Common myeloid progenitor, CD34-positive (primary cell): Measurements from ENCODE around the gene PDE4D.
A peak's percentile ranks its signal among the peaks of the same experiment; 100 is the strongest.

ENCODE experiments used
- CTCF ChIA-PET: fragments of 350-600 bp; sonication (Branson Sonifier 250); formaldehyde crosslinking; loops from one replicate; lab custom pipeline; 2021; ENCODE audit warnings: antibody characterized with exemption; lab: Charles Lee
- POLR2A ChIA-PET: fragments of 350-600 bp; sonication (Branson Sonifier 250); formaldehyde crosslinking; loops from one replicate; lab custom pipeline; 2021; ENCODE audit warnings: antibody characterized with exemption; lab: Charles Lee
- DNase-seq, 3 donors: peaks; one replicate each; pipeline versions ENCODE4 v3.0.0 to v3.0.0-alpha.2; 2013
- H3K27ac ChIP-seq, 2 experiments: 1 replicate in 1 of 2; 2 replicates in 1 of 2; pipeline ENCODE4 v1.7.0; 2013; ENCODE audit warnings: inconsistent platforms in 2 of 2, low read length in 2 of 2, mild to moderate bottlenecking in 2 of 2, low read depth in 1 of 2, moderate library complexity in 1 of 2; ENCODE audit not compliant: severe bottlenecking in 2 of 2, insufficient read depth in 1 of 2, poor library complexity in 1 of 2
- H3K27me3 ChIP-seq, 5 experiments: replicated peaks in 2 of 5; 1 replicate in 3 of 5; 2 replicates in 2 of 5; pipeline versions ENCODE4 v1.6.1 to v1.7.0; 2013; ENCODE audit warnings: low read length in 4 of 5, mild to moderate bottlenecking in 2 of 5, moderate library complexity in 2 of 5, inconsistent platforms in 1 of 5; ENCODE audit not compliant: insufficient read depth in 5 of 5, control insufficient read depth in 4 of 5
- H3K36me3 ChIP-seq, 4 experiments: 1 replicate in 2 of 4; 2 replicates in 2 of 4; pipeline versions ENCODE4 v1.6.1 to v1.7.0; 2013; ENCODE audit warnings: low read length in 3 of 4, control low read depth in 1 of 4, mild to moderate bottlenecking in 1 of 4; ENCODE audit not compliant: control insufficient read depth in 4 of 4, insufficient read depth in 4 of 4
- H3K4me1 ChIP-seq, 4 experiments: 1 replicate in 3 of 4; 2 replicates in 1 of 4; pipeline versions ENCODE4 v1.6.1 to v1.7.1; 2013; ENCODE audit warnings: low read length in 3 of 4, mild to moderate bottlenecking in 3 of 4, control low read depth in 1 of 4, inconsistent platforms in 1 of 4, moderate library complexity in 1 of 4; ENCODE audit not compliant: control insufficient read depth in 4 of 4, insufficient read depth in 4 of 4; ENCODE audit errors: control extremely low read depth in 1 of 4
- H3K4me3 ChIP-seq, 7 experiments: 1 replicate in 4 of 7; 2 replicates in 3 of 7; pipeline versions ENCODE4 v1.5.1 to v1.7.0; 2013; ENCODE audit warnings: mild to moderate bottlenecking in 7 of 7, low read length in 6 of 7, moderate library complexity in 6 of 7, inconsistent platforms in 2 of 7, low read depth in 2 of 7, control low read depth in 1 of 7; ENCODE audit not compliant: insufficient read depth in 4 of 7, control insufficient read depth in 1 of 7; ENCODE audit errors: extremely low read depth in 1 of 7
- H3K9me3 ChIP-seq, 5 experiments: 1 replicate in 4 of 5; 2 replicates in 1 of 5; pipeline versions ENCODE4 v1.6.1 to v1.7.1; 2013; ENCODE audit warnings: low read length in 4 of 5, mild to moderate bottlenecking in 2 of 5, inconsistent platforms in 1 of 5, low read depth in 1 of 5, moderate library complexity in 1 of 5; ENCODE audit not compliant: control insufficient read depth in 4 of 5, insufficient read depth in 2 of 5; ENCODE audit errors: control extremely low read depth in 1 of 5
- WGBS: methylation state at CpG from one replicate; pipeline ENCODE4 v1.1.5; 2013; ENCODE audit not compliant: insufficient coverage; 5-methylcytosine and 5-hydroxymethylcytosine counted together

Gene PDE4D

DNA sequence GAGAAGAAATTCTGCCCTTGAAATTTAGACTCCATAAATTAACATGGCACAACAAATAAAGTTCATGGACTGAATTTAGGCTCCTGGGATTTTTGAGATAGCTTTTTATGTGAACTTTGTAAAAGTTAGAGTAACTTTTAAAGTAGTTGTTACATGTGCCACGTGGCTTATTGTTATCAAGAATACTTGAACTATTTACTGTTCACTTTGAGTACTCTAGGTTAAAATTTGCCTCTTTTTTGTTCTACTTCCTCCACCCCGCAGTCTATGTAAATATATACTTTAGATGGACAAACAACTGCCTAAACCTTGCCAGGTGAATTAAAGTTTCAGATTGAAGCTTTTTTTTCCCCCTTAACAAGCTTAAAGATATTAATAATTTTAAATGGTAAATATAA, 852.7 kb downstream of the PDE4D start:
- DNase-seq: no peak
- H3K27me3 ChIP-seq: no peaks in the 10 kb centered on the region
- ChIA-PET POLR2A (interaction anchor here (1.6 kb wide), 1 partner anchor 88 kb away, joined by 8 read pairs; no protein-coding TSS in a partner anchor), CTCF (interaction anchor here (1.3 kb wide), 1 partner anchor 11 kb away, joined by 3 read pairs; no protein-coding TSS in a partner anchor)
- H3K4me1 ChIP-seq: peaks cover 28 to 57% (median 44%) of the 10 kb centered on the region in 4 experiments
- peaks cover 0 to 2% (median 0%) of the 10 kb centered on the region in 4 experiments for H3K36me3 ChIP-seq
- peak overlapping the region in 1 of 2 experiments; percentile 90 for H3K27ac ChIP-seq
- peak overlapping the region in 5 of 7 experiments; percentile 92 to 98 (median 96) for H3K4me3 ChIP-seq
- no CpG with 5 or more reads among the region's 2 CpGs for WGBS
- H3K9me3 ChIP-seq: no peaks in the 10 kb centered on the region

DNA sequence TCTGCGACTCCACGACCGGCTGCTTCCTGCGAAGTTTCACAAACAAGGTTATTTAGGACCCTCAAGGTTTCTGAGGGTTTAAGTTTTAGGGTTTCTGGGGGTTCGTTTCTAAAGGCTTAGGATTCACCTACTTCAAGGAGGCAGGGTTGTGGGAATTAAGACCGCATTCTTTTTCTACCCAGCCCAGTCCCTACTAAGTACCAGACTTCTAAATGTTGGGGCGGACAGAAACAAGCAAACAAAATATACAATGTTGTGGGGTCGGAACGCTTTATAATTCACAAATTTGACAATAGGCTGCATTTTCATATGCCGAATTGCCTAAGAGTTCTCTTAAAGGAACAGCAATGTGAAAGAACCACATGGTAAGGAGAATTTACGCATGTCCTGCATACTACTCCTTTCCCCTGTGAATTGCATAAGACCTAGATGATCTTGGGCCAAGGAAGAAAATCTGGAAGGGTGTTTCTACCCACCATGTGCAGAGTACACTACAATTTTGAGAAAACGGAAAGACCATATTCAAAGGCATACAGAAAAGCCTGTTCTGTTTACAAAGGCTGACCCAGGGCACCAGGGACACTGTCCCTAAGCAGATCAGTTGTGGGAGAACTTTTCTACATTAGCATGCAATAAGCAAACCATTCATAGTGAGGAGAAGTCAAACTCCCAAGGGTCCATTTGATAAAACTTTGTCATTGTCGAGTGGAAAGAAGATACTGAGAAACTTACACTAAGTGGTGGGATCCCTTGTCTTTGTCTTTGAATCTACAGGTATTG, 853.3 kb downstream of the PDE4D start:
- ChIA-PET CTCF (interaction anchor here (1.3 to 1.5 kb wide), 2 partner anchors 11 to 88 kb away, joined by 3 to 5 read pairs; no protein-coding TSS in a partner anchor), POLR2A (interaction anchor here (0.8 to 1.6 kb wide), 3 partner anchors 43 to 88 kb away, joined by 3 to 15 read pairs (median 8); no protein-coding TSS in a partner anchor)
- peaks cover 31 to 63% (median 48%) of the 10 kb centered on the region in 4 experiments for H3K4me1 ChIP-seq
- no peaks in the 10 kb centered on the region for H3K9me3 ChIP-seq
- H3K4me3 ChIP-seq: peak overlapping the region; percentile 80 to 98 (median 94)
- H3K27ac ChIP-seq: peak overlapping the region; percentile 85 to 90
- 0% methylated on average over 6 of the region's 13 CpGs for WGBS
- peak in 2 of 3 donors; percentile 31 to 58 for DNase-seq
- H3K27me3 ChIP-seq: no peaks in the 10 kb centered on the region
- H3K36me3 ChIP-seq: peaks cover 0 to 2% (median 0%) of the 10 kb centered on the region in 4 experiments

DNA sequence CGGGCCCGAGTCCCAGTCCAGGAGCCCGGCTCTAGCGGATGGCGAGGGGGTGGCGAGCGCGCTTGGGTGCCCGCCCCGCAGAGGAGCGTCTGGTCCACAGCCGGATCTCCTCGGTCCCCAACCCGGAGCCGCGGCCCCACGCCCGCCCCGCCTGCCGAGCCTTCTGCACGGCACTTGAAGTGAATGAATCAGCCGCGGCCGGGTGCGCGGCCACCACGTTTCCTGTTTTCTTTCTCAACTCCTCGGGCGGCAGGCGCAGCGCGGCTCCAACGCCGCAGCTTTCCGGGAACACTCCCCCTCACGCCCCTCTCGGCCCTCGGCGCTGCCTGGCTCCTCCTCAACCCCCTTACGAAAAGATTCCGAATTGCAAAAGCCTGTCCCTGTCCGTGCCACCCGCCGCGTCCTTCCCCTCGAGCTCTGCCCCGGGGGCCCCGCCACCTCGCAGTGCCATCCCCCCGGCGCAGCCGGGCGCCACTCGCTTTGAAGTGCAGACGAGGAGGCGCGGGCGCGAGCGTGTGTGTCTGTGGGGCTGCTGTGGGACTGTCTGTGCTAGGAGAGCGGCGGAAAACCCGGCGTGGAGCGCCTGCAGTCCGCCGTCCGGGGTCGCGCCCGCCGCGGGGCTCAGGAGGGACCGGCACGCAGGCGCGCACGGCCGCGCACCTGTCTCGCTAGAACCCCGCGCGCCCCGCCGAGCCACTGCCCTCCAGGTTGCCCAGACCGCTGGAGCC, 854.1 kb downstream of the PDE4D start:
- CTCF ChIA-PET: interaction anchor here (0.7 to 1.5 kb wide), 3 partner anchors 88 to 135 kb away, joined by 3 to 5 read pairs (median 4); no protein-coding TSS in a partner anchor

GRCh38 chr5:59038798-59039295, 854.7 kb downstream of the PDE4D start:
- Histone ChIP-seq H3K27ac (peak overlapping the region; percentile 85 to 90), H3K27me3 (no peaks in the 10 kb centered on the region), H3K36me3 (peaks cover 0 to 2% (median 0%) of the 10 kb centered on the region in 4 experiments), H3K4me1 (peaks cover 35 to 70% (median 53%) of the 10 kb centered on the region in 4 experiments), H3K4me3 (peak overlapping the region; percentile 80 to 98 (median 94)), H3K9me3 (no peaks in the 10 kb centered on the region)
- WGBS: under 1% methylated on average over 32 of the region's 35 CpGs
- no peak for DNase-seq
- CTCF ChIA-PET: interaction anchor here (0.7 to 1.5 kb wide), 3 partner anchors 89 to 135 kb away, joined by 3 to 5 read pairs (median 4); no protein-coding TSS in a partner anchor
- POLR2A ChIA-PET: interaction anchor here (0.8 to 1.3 kb wide), 2 partner anchors 41 to 88 kb away, joined by 3 to 15 read pairs; no protein-coding TSS in a partner anchor

More for the DNA sequence above, 854.1 kb downstream of the PDE4D start:
- WGBS: 0% methylated on average over 56 of the region's 87 CpGs
- Histone ChIP-seq H3K4me1 (peaks cover 35 to 70% (median 52%) of the 10 kb centered on the region in 4 experiments), H3K9me3 (no peaks in the 10 kb centered on the region), H3K36me3 (peaks cover 0 to 2% (median 0%) of the 10 kb centered on the region in 4 experiments), H3K4me3 (peak overlapping the region; percentile 80 to 98 (median 94)), H3K27me3 (no peaks in the 10 kb centered on the region), H3K27ac (peak overlapping the region; percentile 85 to 90)
- peak; percentile 93 to 97 (median 96) for DNase-seq
- POLR2A ChIA-PET: interaction anchor here (0.8 to 1.3 kb wide), 2 partner anchors 42 to 88 kb away, joined by 3 to 15 read pairs; no protein-coding TSS in a partner anchor

- ChIA-PET CTCF (interaction anchor here (0.9 to 6.7 kb wide), 3 partner anchors 90 to 137 kb away, joined by 3 to 55 read pairs (median 5); no protein-coding TSS in a partner anchor), POLR2A (no interaction called here)
- no peaks in the 10 kb centered on the region for H3K9me3 ChIP-seq
- no peaks in the 10 kb centered on the region for H3K27me3 ChIP-seq
- peak in 2 of 3 donors; percentile 33 to 54 for DNase-seq
- 1% methylated on average over 7 of the region's 10 CpGs for WGBS
- H3K27ac ChIP-seq: peak overlapping the region; percentile 85 to 90
- peaks cover 0 to 2% (median 0%) of the 10 kb centered on the region in 4 experiments for H3K36me3 ChIP-seq
- H3K4me3 ChIP-seq: peak overlapping the region; percentile 80 to 98 (median 94)
- H3K4me1 ChIP-seq: peaks cover 35 to 70% (median 53%) of the 10 kb centered on the region in 4 experiments
Measured at GRCh38 chr5:59037941-59038797, 855.4 kb downstream of the PDE4D start.

GRCh38 chr5:59037453-59037852, 856.1 kb downstream of the PDE4D start:
- Histone ChIP-seq H3K9me3 (no peaks in the 10 kb centered on the region), H3K36me3 (peaks cover 0 to 2% (median 0%) of the 10 kb centered on the region in 4 experiments), H3K27me3 (no peaks in the 10 kb centered on the region), H3K27ac (peak overlapping the region in 1 of 2 experiments; percentile 90), H3K4me1 (peaks cover 31 to 66% (median 47%) of the 10 kb centered on the region in 4 experiments), H3K4me3 (peak overlapping the region in 6 of 7 experiments; percentile 92 to 98 (median 95))
- no CpG with 5 or more reads among the region's 2 CpGs for WGBS
- ChIA-PET CTCF (interaction anchor here (1.0 to 6.7 kb wide), 2 partner anchors 90 to 137 kb away, joined by 3 to 55 read pairs; no protein-coding TSS in a partner anchor), POLR2A (no interaction called here)
- DNase-seq: no peak
